K562 (cell line): ENCODE measurements around the gene HES5. TPM values are rescaled to one million over a fixed set of nuclear protein-coding genes. Genes with fewer than 3 reads are reported as not detected.

Source experiments
- BCOR ChIP-seq: fragments of 450-650 bp; IDR thresholded peaks from 2 replicates; pipeline ENCODE4 v1.6.1; 2016
- CCNT2 ChIP-seq: IDR thresholded peaks from 2 replicates; pipeline ENCODE4 v1.6.1; 2011; ENCODE audit warnings: borderline replicate concordance, low read depth, mild to moderate bottlenecking, moderate library complexity, mixed read lengths, low read length; ENCODE audit not compliant: insufficient read length; ENCODE audit errors: extremely low read depth
- HBP1 ChIP-seq: fragments of 450-650 bp; formaldehyde crosslinking; IDR thresholded peaks from 2 replicates; pipeline ENCODE4 v1.4.0; 2022; ENCODE audit warnings: missing genetic modification characterization
- HSF4 ChIP-seq: fragments of 250-450 bp; sonication (Bioruptor Pico); IDR thresholded peaks from 2 replicates; pipeline ENCODE4 v2.1.2; 2022; ENCODE audit warnings: mild to moderate bottlenecking, moderate library complexity, borderline replicate concordance
- PBX2 ChIP-seq, 2 experiments: IDR thresholded peaks in 1 of 2; conservative IDR thresholded peaks in 1 of 2; 2 replicates each; pipeline ENCODE4 v1.6.1; 2016; ENCODE audit warnings: low read depth in 2 of 2, mild to moderate bottlenecking in 1 of 2, missing compliant biosample characterization in 1 of 2, missing genetic modification characterization in 1 of 2, moderate library complexity in 1 of 2
- PYGO2 ChIP-seq: fragments of 450-650 bp; IDR thresholded peaks from 2 replicates; pipeline ENCODE4 v1.6.1; 2016; ENCODE audit warnings: mild to moderate bottlenecking, missing genetic modification characterization, moderate library complexity, missing compliant biosample characterization
- RBM14 ChIP-seq: fragments of 200-400 bp; formaldehyde crosslinking; IDR thresholded peaks from 2 replicates; pipeline ENCODE4 v1.6.1; 2018; ENCODE audit warnings: low read depth, mild to moderate bottlenecking, low read length, moderate library complexity, borderline replicate concordance; ENCODE audit not compliant: insufficient read depth
- SIN3B ChIP-seq: fragments of 450-650 bp; IDR thresholded peaks from 2 replicates; pipeline ENCODE4 v1.6.1; 2017; ENCODE audit warnings: low read depth, mild to moderate bottlenecking, moderate library complexity
- SIX5 ChIP-seq, 2 experiments: IDR thresholded peaks; 2 replicates each; pipeline ENCODE4 v1.6.1; 2011; ENCODE audit warnings: low read length in 2 of 2, borderline replicate concordance in 1 of 2, low read depth in 1 of 2, mild to moderate bottlenecking in 1 of 2, moderate library complexity in 1 of 2; ENCODE audit not compliant: insufficient read depth in 1 of 2
- SMARCC2 ChIP-seq: fragments of 450-650 bp; IDR thresholded peaks from 2 replicates; pipeline ENCODE4 v1.6.1; 2017; ENCODE audit warnings: antibody characterized with exemption, moderate library complexity, mild to moderate bottlenecking, low read depth
- TCF7L2 ChIP-seq: fragments of 150-350 bp; IDR thresholded peaks from 2 replicates; pipeline ENCODE4 v1.6.1; 2016; ENCODE audit warnings: low read depth, mild to moderate bottlenecking, low read length, moderate library complexity
- TRIM24 ChIP-seq, 2 experiments: fragments of 450-650 bp; IDR thresholded peaks; 2 replicates each; pipeline ENCODE4 v1.6.1; 2016
- ZBTB11 ChIP-seq, 3 experiments: fragments of 200-800 bp in 1 of 3; fragments of 250-450 bp in 1 of 3; fragments of 450-650 bp in 1 of 3; sonication (Bioruptor Pico) in 1 of 3; sonication (Bioruptor generic) in 1 of 3; formaldehyde crosslinking in 1 of 3; IDR thresholded peaks; 2 replicates each; pipeline versions ENCODE4 v1.6.1 to v1.8.0; 2016 to 2022; ENCODE audit warnings: mild to moderate bottlenecking in 2 of 3, missing genetic modification characterization in 2 of 3, missing compliant biosample characterization in 1 of 3, moderate library complexity in 1 of 3
- ZC3H8 ChIP-seq: fragments of 450-650 bp; IDR thresholded peaks from 2 replicates; pipeline ENCODE4 v1.6.1; 2017
- ZNF184 ChIP-seq: sonication (generic); formaldehyde crosslinking; IDR thresholded peaks from 2 replicates; pipeline ENCODE4 v1.5.0; 2020; ENCODE audit warnings: missing genetic modification reagents
- ZNF217 ChIP-seq: sonication (generic); formaldehyde crosslinking; IDR thresholded peaks from 2 replicates; pipeline ENCODE4 v1.8.0; 2022; ENCODE audit warnings: mild to moderate bottlenecking, missing genetic modification reagents
- ZNF445 ChIP-seq: fragments of 250-450 bp; sonication (Bioruptor Pico); IDR thresholded peaks from 2 replicates; pipeline ENCODE4 v1.4.0; 2020; ENCODE audit warnings: low read depth, mild to moderate bottlenecking, moderate library complexity
- ZSCAN29 ChIP-seq: fragments of 450-650 bp; IDR thresholded peaks from 2 replicates; pipeline ENCODE4 v1.6.1; 2017
- polyA plus RNA-seq, 8 experiments: library from polyadenylated mRNA; depleted of rRNA in 4 of 8; stranded (reverse) in 5 of 8; unstranded in 3 of 8; fragments of >200 nt; fragmentation: Nextera tagmentation in 2 of 8; fragmentation: Illumina TruSeq in 1 of 8; extraction: Ambion mirVana in 2 of 8; extraction: Trizol in 1 of 8; gene quantifications; 2 replicates each; pipeline versions ENCODE4 v1.2.1 to v1.2.3, GENCODE V29; 2011 to 2014; ENCODE audit warnings: inconsistent platforms in 1 of 8, missing spikeins in 1 of 8
- total RNA-seq, 7 experiments: library from RNA; depleted of rRNA in 6 of 7; stranded (reverse); fragments of >200 nt in 6 of 7; fragmentation: Illumina TruSeq in 2 of 7; extraction: Trizol in 2 of 7; gene quantifications; 2 replicates each; pipeline versions ENCODE4 v1.2.1 to v1.2.3, GENCODE V29; 2011 to 2021; ENCODE audit warnings: low replicate concordance in 1 of 7
- TF ChIP-seq, protein P1 (sequence below): conservative IDR thresholded peaks from 2 replicates; pipeline ENCODE4 v1.6.1; 2011; ENCODE audit warnings: low read depth, mild to moderate bottlenecking, low read length; ENCODE audit not compliant: control insufficient read depth

HES5 gene
- total and polyA plus RNA-seq, 9 of the 15 experiments (the other 6 are each of a cell fraction or from before 2014, with no cell fraction given): not detected

GRCh38 chr1:2541619-2542245 is 11.7 kb upstream of the HES5 start (continued):
- no peak for TF ChIP-seq ZNF217
- TF ChIP-seq SMARCC2: no peak
- TF ChIP-seq SIX5 (IDR thresholded peaks at IDR 0.05; ENCODE audit: borderline replicate concordance in 1 of 2, insufficient read depth in 1 of 2, low read depth in 1 of 2, low read length in 2 of 2): no peak
- TF ChIP-seq RBM14: no peak
- peak; percentile 14 to 62; a peak in 3 of 4 replicates for TF ChIP-seq TRIM24 (IDR thresholded peaks at IDR 0.05)
- no peak for TF ChIP-seq PBX2 (CRISPR knock-in tag; IDR thresholded peaks at IDR 0.05; ENCODE audit: low read depth)
- TF ChIP-seq PBX2 (tag; conservative IDR thresholded peaks at IDR 0.05; ENCODE audit: low read depth): peak; percentile 81
- TF ChIP-seq ZSCAN29: no peak
- TF ChIP-seq TCF7L2: no peak
- TF ChIP-seq, protein P1, sequence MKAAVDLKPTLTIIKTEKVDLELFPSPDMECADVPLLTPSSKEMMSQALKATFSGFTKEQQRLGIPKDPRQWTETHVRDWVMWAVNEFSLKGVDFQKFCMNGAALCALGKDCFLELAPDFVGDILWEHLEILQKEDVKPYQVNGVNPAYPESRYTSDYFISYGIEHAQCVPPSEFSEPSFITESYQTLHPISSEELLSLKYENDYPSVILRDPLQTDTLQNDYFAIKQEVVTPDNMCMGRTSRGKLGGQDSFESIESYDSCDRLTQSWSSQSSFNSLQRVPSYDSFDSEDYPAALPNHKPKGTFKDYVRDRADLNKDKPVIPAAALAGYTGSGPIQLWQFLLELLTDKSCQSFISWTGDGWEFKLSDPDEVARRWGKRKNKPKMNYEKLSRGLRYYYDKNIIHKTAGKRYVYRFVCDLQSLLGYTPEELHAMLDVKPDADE: no peak
- no peak for TF ChIP-seq ZNF184 (CRISPR knock-in tag)
- no peak for TF ChIP-seq ZNF445 (CRISPR knock-in tag)
- peak; percentile 100 for TF ChIP-seq BCOR
- TF ChIP-seq ZC3H8: no peak
- no peak for TF ChIP-seq HBP1 (CRISPR knock-in tag)
- no peak for TF ChIP-seq HSF4 (CRISPR knock-in tag)
- 0 out of 6 replicates have a peak, but pooled peaks of 1 of the 3 experiments have one; percentile 29 for TF ChIP-seq ZBTB11 (CRISPR knock-in tag; IDR thresholded peaks at IDR 0.05)
- TF ChIP-seq CCNT2: no peak
- TF ChIP-seq PYGO2 (tag): no peak
- no peak for TF ChIP-seq SIN3B
